HS-27A (cell line): Measurements from ENCODE around the gene MESP1.
A peak's percentile ranks its signal among the peaks of the same experiment; 100 is the strongest.

Source experiments
- DNase-seq: peaks from one replicate; pipeline ENCODE4 v3.0.0-alpha.2; 2012; ENCODE audit warnings: low read depth, missing footprints

Gene MESP1

DNA sequence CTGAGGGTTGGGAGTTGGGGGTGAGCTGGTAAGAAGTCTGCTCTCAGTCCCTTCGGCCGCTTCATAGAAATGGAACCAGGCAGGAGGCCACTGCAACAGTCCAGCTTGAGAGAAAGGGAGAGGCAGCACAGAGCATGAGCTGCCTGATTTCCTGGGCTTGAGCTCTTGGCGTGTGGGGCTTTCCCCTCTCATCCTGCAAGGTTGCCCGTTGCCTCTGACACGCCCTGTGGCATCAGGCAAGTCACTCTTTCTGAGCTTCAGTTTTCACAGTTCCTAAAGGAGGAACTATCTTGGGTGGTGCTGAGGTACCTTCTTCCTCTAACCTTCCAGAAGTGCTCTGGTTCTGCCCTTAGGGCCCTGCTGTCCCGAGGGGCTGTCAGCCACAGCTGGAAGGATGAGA lies 30.0 kb upstream of the MESP1 start:
- DNase-seq, result no peak

DNA sequence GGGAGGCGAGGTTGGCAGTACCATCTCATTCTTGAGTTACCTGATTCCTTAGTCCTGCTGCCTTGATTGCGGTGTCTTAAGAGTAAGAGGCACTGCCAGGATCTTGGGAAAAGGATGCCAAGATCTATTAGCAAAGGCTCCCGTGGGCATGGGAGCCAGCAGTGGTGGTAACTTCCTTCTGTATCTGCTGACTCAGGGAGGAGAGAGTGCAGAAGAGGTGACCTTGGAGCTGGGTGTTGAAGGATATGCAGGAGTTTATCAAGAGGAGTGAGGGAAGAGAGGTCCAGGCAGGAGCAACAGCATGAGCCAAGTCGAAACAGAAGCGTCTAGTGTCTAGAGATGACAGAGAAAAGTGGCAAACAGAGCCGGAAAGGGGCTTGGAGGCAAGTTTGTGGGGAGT lies 29.6 kb upstream of the MESP1 start:
- DNase-seq, result no peak

DNA sequence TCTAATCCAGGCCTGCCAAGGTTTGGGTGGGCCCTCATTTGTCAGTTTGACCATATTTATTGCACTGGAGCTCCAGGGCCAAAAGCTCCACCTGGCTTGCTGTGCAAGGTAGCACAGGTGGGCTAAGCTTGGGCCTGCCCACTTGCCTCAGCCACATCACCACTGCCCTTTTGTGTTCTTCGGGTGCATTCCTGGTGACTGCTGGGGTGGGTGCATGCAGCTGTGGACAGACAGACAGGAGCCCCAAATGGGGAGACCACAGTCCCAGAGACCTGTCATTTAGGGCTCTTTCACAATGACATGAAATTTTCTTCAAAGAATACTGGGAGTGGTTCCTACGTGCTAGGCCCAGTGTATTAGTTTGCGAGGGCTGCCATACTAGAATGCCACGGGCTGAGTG lies 27.8 kb upstream of the MESP1 start:
- no peak for DNase-seq

DNA sequence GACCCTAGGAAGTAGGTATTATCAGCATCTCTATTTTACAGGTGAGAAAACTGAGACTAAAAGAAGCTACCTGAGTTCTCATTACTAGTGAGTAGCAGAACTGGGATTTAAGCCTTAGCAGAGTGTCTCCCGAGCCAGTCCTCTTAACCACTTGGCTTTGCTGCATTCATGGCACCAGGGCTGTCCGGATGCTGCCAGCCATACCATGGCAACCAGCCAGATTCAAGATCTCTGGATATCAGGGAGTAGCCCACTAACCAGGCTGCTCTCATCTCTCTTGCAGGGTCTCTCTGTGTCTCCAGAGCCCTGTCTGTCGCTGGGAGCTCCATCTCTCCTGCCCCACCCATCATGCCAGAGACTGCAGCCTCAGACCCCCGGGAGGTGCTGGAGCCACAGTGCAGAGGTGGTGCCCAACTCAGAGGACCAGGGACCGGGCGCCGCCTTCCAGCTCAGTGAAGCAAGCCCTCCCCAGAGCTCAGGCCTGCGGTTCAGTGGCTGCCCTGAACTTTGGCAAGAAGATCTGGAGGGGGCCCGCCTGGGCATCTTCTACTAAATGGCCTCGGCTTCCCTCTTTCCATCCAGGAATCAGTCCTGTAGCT lies 26.8 kb upstream of the MESP1 start:
- DNase-seq, result no peak

DNA sequence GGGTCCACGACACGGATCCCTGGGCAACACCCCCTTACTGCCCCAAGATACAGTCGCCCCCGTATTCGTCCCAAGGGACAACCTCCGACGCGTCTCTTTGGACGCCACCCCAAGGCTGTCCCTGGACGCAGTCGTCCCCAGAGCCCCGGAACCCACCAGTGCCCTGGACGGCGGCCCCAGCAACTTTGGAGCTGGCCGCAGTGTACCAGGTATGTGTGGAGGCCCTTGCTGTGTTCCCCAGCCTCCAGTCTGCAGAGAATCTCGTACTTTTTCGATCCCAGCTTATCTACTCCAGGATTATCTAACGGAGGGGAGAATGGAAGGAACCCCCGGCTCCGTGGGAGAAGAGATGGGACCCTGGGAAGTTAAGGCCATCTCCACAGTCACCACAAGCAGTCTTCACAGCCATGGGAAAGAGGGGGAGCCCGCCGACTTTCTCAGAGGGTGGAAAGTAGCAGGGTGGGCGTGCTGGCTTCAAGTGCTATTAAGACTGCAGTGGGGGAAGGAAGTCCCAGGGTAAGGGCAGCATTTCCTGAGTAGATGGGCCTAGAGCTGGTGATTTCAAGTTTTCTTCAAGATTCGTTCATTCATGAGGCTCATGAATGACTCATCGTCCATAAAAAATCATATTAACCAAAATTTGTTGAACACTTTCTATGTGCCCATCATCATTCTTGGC lies 26.2 kb upstream of the MESP1 start:
- DNase-seq, result no peak

DNA sequence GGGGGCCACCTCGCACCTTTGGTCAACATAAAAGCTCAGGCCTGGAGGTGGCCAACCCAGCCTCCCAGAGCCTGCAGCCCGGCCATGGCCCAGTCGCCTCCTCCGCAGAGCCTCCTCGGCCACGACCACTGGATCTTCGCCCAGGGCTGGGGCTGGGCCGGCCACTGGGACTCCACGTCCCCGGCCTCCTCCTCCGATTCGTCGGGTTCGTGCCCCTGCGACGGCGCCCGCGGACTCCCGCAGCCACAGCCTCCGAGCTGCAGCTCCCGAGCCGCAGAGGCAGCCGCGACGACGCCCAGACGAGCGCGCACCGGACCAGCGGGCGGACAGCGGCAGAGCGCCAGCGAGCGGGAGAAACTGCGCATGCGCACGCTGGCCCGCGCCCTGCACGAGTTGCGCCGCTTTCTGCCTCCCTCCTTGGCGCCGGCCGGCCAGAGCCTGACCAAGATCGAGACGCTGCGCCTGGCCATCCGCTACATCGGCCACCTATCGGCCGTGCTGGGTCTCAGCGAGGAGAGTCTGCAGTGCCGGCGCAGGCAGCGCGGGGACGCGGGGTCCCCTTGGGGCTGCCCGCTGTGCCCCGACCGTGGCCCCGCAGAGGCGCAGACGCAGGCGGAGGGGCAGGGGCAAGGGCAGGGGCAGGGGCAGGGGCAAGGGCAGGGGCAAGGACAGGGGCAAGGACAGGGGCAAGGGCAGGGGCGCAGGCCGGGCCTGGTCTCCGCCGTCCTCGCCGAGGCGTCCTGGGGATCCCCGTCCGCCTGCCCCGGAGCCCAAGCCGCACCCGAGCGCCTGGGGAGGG lies 25.4 kb upstream of the MESP1 start, which contains the start of gene MESP2:
TSS of gene MESP2 (plus strand) at position 59 of the 799 bp plus-strand sequence. CDS start at position 85, 26 bp downstream.
- DNase-seq, result peak; percentile 43

DNA sequence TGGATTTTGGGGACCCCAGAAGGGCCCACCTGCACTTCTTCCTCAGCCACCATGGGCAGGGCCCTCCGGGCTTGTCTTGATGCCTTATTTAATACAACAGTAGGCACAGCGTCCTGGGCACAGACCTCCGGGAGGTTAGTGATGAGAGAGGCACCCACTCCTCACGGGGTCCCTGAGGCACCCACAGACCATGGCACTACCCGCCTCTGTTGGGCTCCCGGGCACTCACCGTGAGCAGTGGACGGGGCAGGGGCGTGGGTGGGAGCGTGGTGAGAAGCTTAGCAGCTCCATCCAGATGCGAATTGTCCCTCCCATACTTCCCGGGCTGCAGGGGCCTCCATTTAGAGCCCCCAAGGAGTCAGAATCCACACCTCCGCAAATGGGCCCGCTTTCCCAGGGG lies 24.8 kb upstream of the MESP1 start:
- no peak for DNase-seq

DNA sequence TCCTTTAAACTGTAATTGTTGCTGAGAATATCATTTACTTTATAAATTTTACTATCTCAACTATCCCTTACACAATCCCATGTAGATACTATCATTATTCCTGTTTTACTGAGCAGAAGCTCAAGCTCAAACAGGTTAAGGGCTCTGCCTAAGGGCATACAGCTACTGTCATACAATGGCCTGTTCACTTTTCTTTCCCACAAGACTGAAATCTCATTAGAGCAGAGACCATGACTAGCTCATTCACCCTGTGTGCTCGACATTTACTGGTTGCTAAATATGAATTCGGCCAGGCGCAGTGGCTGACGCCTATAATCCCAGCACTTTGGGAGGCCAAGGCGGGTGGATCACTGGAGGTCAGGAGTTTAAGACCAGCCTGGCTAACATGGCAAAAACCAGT lies 23.4 kb upstream of the MESP1 start:
- no peak for DNase-seq

DNA sequence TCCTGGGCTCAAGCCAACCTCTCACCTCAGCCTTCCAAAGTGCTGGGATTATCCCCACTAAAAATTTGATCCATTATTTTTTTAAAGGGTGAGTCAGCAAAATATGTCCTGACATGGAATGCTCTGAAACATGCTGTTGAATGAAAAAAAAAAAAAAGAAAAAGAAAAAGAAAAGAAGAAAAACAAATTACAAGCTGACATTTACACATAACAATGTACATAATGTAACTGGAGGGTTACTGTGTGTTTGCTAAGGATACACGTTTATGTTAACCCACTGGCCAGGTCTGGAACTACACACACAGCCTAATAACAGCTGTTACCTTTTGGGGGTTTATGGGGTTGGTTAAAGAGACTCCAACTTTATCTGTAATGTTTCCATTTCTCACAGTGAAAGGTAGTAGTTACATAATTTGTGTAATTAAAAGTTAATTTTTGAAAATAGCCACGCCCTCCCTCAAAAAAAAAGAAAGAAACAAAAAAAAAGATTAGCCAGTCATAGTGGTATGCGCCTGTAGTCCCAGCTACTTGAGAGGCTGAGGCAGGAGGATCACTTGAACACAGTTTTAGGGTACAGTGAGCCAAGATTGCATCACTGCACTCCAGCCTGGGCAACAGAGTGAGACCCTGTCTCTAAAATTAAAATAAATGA lies 22.0 kb upstream of the MESP1 start:
- no peak for DNase-seq

DNA sequence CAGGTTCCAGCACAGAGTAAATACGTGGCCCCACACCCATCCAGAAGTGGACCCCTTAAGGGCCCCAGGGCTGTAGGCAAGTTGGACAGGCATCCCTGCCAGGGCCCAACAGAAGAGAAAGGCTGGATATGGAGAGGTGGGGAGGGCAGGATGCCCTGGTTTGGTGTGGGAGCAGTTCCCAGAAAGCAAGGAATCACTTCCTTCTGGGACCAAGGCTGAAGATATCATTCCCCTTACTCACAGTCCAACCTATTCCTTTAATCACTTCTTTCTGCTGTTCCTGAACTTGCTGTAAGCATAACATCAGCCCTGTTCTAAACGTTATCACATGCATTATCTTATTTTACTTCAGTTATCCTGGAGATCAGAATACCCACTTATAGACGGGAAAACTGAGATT lies 19.0 kb upstream of the MESP1 start:
- no peak for DNase-seq

DNA sequence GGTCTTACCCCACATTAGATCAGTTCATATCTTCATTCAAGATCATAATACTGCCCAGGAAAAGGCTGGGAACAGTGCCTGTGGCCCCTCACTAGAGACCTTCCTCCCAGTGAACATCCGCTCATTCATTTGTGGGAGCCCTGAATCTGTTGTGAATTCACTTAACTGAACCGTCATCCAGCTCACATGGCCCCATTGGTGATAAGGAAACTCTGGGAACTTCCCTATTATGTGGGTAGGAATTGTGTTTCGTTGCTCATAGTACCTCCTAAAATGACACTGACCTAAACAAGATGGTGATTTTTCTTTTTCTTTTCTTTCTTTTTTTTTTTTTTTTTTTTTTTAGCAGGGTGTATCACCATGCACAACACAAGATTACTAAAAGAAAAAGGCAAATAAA lies 18.3 kb upstream of the MESP1 start:
- no peak for DNase-seq

DNA sequence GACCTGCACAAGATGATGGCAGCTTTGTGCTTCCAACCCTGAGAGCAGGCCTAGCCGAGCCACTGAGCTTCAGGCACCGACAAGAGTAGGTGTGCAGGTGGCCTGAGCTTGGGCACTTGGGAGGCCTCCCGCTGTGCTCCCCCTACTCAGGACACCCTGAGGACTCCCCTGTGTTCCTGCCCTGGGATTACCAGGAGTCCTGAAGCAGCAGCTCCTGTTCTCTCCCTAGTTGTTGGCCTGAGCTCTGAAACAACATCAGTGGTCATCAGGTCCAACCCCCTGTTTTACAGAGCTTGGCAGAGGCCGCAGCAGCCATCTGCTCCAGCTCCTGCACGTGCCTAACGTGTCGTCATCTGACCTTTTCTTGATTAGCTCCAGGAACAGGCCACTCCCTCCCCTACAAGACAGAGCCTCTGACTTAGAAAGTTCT lies 17.0 kb upstream of the MESP1 start:
- DNase-seq, result no peak

DNA sequence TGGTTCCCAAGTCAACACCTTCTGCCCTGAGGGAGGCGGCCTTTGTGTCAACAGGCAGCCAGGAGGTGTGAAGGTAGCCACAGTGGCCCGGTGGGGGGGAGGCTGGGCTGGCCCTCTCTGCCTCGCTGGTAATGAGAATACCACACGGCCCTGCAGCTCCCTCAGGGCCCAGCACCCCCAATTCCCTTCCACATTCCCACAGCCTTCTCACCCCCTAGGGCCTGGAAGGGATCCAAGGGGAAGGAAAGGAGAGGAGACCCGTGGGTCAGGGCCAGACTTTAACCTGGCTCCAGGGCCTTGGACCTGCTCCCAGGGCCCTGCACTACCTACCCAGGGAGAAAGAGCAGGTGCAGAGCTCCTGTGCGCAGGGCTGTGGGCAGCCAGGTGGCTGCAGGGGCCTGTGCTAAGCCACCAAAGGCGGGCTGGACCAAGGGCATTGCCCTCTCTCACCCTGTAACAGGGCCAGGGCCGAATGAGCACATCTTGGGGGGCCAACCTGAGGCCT lies 16.4 kb upstream of the MESP1 start:
- DNase-seq, result no peak

DNA sequence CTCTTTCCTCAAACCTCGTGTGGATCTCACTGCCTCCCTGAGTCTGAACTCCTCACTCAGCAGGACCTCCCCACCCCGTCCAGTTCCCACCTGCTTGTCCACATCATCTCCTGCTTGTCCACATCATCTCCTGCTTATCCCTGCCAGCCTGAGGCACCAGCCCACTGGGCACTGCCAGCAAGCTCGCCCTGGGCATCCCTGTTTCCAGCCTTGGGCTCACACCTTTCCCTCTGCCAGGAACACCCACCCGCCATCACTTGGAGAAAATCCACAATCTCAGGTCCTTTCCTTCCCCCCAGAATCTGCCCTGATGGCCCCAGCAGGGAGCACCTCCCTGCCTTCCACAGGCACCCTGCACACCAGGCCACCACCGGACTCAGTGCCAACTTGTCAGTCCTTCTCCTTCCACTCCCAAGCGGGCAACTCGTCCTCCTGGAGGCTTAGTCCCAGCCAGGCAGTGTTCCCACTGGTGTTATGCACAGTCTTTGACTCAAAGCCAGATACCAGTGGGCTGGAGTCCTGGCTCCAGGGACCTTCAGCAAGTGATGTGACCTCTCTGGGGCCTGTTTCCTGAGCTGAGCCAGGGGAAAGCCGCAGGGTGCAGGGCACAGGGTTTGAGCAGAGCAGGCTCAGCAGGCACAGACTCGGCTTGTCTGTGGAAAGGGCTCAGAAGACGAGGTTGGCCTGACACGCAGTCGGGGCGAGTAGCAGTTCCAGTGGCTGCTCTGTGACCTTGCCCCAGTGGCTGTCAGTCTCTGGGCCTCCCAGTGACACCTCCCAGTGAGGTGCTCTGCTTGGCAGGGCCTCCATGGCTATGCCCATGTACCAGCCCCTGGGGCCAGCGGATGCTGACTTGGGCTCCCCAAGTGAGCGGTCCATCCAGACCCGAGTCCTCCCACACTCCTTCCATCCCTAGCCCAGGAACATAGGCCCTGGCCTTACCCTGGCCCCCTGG lies 15.6 kb upstream of the MESP1 start:
- DNase-seq, result no peak

DNA sequence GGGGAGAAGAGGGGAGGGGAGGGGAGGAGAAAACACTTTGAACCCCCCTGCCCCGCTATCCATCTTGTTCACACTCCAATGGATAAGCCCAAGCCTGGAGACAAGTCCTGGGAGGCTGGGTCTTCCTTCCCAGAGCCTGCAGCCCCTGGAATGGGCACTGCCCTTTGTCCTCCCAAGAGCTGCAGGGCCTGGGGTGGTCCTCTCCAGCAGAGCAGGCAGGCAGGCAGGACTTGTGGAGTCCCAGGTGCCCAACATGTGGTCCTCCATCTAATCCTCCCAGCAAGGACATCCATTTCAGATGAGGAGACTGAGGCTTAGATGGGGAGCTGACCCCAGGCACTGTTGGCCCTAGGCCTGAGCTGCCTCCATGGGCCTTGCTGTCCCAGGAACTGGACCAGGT lies 14.6 kb upstream of the MESP1 start:
- DNase-seq, result no peak

DNA sequence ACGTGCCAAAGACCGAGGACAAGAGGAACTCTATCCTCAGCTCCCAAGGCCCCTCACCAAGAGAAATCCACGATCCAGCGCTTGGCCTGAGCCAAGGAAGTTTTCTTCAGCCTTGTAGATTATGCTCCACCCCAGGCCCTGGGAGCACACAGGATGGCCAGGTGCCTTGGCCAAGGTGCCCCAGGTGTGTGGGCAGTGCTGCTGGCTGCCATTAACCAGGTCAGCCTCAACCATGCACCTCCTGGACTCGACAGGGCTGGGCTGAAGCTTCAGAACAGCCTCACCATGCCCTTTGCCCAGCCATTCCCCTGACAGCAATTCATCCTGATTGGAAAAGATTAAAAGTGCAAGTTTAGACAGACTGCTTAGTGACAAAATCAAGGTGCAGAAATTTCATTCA lies 10.9 kb upstream of the MESP1 start:
- no peak for DNase-seq

DNA sequence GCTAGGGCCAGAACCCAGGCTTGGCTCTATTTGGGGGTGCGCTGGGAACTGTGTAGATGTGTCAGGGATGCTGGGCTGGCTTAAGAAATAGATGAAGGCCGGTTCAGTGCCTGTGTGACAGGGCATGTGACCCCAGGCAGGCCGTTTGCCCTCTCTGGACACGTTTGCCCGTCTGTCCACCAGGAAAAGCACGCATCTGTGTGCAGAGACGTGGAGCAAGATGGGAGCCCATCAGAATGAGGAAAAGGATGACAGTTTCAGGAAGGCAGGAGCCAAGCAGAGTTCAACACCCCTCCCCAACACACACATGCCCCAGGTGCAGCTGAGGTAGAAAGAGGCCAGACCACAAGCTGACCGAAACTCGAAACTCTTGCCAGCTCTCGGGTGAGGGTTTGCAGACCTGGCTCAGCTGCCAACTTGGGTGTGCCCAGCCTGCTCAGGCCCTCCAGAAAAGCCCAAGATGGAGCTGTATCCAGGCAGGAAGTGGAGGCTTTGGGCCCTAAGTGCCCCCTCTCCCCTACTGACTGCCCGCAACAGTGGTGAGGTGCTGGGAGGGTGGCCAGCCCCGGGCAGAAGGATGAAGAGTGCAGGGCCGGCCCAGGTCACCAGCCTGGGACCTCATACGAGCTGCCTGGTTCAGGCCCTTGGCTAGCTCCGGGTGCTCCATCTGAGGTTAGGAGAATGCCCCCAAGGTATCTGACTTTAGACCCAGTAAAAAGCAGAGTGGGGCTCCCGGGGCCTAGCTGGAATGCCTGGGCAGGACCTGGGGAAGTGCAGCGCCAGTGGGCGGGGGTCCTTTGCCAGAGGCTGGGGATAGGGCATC lies 10.2 kb upstream of the MESP1 start:
- no peak for DNase-seq

DNA sequence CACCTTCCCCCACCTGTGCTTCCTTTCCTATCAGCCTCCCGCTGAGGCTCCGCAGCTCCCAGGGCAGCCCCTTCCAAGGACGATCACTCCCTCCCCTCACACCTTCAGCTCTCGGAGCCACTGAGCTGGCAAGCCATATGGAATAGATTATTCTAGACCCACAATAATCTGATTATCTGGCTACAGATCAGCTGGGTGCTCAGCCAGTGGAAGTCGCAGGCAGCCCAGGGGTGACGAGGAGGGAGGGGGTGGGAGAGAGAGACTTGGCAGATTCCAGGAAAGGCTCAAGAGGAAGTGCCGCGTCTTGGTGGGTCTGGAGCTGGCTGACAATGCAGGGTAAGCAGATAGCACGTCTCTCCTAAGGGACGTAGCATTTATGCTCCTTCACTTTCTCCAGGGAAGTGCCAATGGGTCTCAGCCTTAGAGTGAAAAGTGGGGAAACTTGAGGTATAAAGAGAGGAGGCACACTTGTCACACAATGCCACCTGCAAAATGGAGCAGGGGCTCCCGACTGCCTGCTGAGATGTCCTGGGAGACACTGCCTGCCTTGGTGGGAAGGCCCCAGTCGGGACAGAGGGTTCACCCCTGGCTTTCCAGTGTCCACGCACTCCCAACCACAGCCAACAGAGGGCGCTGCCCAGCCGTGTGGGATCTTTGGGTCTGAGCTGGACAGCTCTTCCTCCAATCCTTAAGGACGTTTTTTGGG lies 9.4 kb upstream of the MESP1 start:
- DNase-seq, result peak; percentile 52

DNA sequence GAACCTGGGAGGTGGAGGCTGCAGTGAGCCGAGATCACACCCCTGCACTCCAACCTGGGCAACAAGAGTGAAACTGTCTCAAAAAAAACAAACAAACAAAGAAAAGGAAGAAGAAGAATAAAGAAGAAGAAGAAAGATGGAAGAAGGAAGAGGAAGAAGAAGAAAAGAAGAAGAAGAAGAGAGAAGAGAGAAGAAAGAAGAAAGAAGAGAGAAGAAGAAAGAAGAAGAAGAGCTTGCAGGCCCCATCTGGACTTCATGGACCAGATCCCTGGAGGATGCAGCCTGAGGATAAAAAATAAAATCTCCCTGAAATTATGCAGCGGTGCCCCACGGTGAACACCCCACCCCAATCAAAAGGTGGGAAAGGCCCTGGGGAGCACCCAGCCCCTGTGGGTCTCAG lies 8.8 kb upstream of the MESP1 start:
- DNase-seq, result no peak

DNA sequence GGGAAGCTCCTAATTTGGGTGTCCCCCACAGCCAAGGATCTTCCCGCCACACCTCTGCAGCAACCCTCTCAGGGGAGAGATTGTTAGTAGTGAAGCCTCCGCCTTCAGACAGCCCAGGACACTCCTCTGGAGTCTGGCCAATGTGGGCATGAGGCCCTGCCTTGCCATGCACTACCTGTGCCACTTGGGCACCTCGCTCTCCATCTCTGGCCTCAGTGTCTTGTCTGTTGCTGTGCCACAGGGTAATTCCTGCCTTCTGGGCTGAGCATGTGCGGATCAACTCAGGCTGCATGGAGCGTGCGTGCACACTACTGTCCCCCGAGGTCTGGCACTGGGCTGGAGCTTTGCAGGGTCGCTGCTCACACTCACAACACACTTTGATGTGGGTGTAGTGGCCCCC lies 7.9 kb upstream of the MESP1 start:
- no peak for DNase-seq
